ENCODE data around the gene RAPGEF1.
"Not testable (repeated sequence)": the region's sequence is repeated elsewhere in the genome, so short reads cannot be mapped to it uniquely, and the experiment has no call there.

RAPGEF1 gene

DNA sequence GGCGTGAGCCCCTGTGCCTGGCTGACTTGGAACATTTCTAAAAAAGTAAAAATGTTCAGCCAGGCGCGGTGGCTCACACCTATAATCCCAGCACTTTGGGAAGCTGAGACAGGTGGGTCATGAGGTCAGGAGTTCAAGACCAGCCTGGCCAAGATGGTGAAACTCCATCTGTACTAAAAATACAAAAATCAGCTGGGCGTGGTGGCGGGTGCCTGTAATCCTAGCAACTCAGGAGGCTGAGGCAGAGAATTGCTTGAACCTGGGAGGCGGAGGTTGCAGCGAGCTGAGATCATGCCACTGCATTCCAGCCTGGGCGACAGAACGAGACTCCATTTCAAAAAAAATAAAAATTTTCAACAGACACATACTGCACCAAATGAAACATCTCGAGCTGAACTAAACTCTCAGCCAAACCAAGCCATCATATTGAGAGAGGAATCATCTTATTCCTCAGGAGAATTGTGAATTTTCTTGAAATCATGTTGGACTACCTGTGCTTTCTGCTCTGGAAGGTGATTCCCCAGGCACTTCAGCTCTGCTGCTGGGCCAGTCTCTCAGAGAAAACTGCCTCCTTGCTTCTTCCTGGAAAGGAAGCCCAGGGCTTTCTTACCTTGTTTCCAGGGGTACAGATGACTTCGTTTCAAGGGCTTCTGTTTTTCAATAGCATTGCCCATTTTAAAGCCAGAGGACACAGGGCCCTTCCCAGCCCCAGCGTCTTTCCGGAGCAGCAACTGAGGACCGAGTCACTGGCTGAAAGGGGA lies 30.7 kb downstream of the RAPGEF1 start:
- not testable (repeated sequence) for DNase-seq (ENCODE audit: extremely low read depth in 1 of 2, low read depth in 1 of 2)

- no peak for DNase-seq (ENCODE audit: extremely low read depth in 1 of 2, low read depth in 1 of 2)
These were observed 31.5 kb downstream of the RAPGEF1 start for GRCh38 chr9:131708226-131709002.

DNA sequence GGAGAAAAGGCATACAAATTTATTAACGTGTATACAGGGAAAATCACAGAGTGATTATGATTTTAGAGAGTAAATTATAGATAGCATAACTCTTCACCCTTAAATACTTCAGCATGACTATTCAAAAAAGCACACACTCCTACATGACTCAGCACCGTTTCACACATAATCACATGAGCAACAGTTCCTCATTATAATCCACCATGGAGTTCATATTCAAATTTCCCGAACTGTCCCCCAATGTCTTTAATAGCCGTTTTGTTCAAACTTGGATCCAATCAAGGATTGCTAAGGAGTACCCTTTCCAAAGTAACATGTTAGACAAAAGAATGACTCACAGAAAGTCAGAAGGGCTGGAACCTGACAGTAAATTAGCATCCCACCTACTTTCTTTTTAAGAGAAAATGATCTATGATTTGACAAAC lies 32.1 kb downstream of the RAPGEF1 start:
- no peak for DNase-seq (ENCODE audit: extremely low read depth in 1 of 2, low read depth in 1 of 2)

DNA sequence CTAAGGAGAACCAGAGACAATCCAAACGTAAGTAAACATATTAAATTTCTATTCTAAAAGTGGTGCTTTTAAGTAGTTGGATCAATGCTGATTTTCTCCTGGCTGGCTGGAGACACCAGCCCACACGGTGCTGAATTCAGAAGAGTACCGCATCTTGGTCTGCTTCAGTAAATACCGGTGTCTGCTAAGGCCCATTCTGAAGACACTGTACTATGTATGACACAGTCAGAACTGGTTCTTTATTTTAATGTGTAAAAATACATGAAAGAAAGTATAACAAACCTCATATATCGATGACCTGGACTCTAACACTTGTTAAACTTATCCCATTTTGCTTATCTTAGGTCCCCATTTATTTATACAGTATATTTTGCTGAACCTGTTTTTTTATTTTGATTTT lies 32.8 kb downstream of the RAPGEF1 start:
- DNase-seq (ENCODE audit: extremely low read depth in 1 of 2, low read depth in 1 of 2), result no peak

DNA sequence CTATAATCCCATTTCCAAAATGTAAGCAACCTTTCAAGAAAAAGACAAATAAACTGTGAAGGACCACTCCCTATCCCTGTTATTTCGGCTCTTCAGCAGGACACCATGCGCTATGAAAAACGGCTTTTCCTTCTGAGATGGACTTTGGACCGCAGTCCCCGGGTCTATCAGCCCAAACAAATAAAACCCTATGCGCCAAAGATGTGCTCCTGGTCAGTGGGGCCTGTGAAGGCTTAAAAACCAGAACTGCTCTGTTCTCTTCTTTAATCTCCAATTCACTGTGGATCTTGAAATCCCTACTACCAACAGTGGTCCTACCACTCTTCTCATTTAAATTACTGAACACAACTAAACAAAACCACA lies 33.3 kb downstream of the RAPGEF1 start:
- DNase-seq (ENCODE audit: extremely low read depth in 1 of 2, low read depth in 1 of 2), result no peak

DNA sequence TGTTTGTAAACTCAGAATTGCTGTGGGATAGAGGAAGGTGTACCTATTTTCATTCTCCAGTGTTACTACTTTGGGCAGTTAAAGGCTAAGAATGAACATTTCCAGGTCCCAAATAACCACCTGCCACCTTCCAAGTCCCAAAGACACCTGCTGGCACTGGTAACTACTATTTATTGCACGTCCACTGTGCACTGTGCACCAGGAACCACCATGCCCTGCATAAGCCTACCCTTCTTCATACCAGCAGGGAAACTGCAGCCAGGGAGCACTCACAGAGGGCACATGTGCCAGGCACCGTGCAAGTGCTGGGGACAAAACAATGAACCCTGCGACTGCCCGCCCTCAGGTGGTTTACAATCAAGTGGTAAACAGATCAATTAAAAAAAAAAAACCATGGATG lies 34.9 kb downstream of the RAPGEF1 start:
- no peak for DNase-seq (ENCODE audit: extremely low read depth in 1 of 2, low read depth in 1 of 2)

DNA sequence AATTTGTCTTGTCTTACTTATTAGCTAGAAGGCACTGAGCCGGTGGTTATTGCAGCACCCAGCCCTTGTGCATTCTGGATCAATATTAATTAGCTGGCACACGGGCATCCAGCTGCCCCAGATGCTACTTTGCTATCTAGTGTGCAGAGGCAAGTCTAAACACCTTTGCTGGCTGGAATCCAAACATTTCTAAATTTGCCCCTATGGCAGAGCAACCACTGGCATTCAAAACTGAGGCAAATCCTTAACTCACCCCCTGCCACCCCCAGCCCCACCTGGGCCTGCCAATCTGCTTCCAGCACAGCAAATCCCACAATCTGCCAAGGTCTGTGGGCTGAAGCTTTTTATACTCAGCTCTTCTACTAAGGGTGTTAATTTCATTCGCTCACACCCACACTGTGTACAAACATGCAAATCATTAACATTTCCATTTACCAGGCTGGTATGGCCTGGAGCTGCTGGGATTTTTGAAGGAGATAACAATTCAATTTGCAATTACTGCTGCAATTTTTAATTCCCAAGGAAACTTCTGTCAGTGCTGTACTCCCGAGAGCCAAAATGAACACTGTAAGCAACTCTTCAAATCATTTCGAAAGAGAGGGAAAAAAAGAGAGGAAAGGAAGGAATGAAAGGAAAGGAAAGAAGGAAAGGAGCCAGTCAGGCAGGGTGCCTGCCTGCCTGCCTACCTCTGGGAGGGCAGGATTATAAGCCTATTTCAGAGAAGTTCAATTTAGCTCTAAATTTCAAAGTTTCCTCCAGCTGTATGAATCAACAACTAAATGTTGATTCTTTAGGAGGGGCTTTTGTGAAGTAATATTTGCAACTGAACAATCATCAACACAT lies 35.5 kb downstream of the RAPGEF1 start:
- no peak for DNase-seq (ENCODE audit: extremely low read depth in 1 of 2, low read depth in 1 of 2)

DNA sequence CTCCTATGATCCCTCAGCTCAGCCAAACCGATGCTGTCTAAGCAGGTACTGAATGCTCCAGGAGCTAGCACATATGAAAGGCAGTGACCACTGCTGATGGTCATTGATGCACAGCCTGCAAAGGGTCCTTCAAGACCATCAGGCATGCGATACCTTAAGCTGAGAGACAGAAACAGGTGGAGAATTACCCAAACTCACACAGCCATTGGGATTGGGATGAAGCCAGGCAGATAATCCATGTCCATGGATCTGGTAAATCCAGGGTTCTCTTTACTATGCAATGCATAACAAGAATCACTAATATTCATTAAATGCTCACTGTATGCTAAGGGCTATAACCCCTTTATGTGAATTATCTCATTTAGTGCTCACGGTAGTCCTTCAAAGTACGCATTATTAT lies 36.2 kb downstream of the RAPGEF1 start:
- DNase-seq (ENCODE audit: extremely low read depth in 1 of 2, low read depth in 1 of 2), result no peak

GRCh38 chr9:131702911-131703310 lies 37.0 kb downstream of the RAPGEF1 start:
- no peak for DNase-seq (ENCODE audit: extremely low read depth in 1 of 2, low read depth in 1 of 2)

DNA sequence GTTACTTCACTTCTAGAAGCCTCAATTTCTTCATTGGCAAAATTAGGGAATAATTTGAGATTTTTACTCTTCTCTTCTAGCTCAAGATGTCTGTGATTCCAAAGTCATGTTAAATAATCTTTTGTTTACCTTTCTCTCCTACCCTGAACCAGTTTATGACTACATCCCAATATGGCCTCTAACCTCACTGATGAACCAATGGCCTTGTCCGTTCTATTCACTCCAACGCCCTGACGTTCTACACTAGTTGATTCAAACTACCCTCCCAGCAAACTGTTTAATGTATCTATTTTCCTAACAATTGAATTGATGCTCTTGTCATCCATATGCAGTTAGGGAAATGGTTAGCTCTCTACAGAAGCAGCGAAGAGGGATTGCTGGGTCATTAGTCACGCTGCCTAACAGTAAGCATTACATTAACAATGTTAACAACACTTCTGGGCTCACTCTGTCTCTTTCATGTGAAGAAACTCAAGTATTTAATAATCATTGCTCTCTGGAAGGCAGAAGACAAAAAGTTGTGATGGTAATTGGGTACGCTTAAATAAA lies 38.0 kb downstream of the RAPGEF1 start:
- no peak for DNase-seq (ENCODE audit: extremely low read depth in 1 of 2, low read depth in 1 of 2)

GRCh38 chr9:131701436-131701781 lies 38.5 kb downstream of the RAPGEF1 start:
- DNase-seq (ENCODE audit: extremely low read depth in 1 of 2, low read depth in 1 of 2), result no peak

DNA sequence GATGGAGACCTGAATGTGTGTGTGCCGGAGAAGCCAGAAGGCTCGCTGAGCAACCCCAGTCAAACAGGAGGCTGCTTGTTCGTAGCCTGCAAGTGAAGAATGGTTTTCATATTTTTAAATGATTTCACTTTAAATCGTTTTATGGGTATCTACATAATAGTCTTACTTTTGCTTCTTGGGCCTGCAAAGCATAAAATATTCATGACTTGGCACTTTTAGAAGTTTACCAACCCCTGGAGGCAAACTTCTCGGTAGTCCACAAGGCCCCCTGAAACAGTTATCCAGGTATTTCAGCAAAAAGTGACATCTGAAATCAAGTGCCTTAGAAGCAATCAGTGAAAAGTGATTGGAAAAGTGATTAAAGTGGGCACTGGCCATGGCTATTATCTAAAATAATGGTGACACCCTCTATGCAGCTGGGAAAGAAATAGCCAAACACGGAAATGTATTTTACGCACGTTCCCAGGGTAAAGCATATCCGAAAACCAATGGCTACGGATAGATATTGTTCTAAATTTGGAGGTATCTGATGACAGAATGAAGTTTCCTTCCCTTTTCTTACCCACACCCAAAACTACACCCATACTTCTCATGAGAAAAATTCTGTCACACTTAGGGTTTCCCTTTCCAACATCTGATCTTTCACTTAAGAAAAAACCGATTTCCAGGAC lies 39.0 kb downstream of the RAPGEF1 start:
- no peak for DNase-seq (ENCODE audit: extremely low read depth in 1 of 2, low read depth in 1 of 2)

DNA sequence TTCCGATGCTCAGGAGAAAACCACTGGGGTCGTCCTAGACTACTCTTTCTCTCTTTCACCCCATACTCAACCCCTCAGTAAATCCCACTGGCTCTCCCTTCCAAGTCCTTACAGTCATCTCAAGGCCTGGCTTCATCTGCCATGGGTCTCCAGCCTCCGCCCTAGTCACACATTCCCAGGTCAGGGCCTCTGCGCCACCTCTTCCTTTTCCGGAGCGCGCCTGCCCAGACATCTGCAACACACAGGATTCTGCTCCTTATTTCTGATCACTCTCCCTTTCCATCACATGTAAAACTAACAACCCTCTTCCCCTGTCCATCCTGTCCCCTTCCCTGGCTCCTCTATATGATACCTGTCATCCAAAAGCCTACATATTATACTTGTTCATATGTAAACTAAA lies 39.8 kb downstream of the RAPGEF1 start:
- no peak for DNase-seq (ENCODE audit: extremely low read depth in 1 of 2, low read depth in 1 of 2)

- no peak for DNase-seq (ENCODE audit: extremely low read depth in 1 of 2, low read depth in 1 of 2)
These were observed 41.3 kb downstream of the RAPGEF1 start for GRCh38 chr9:131698618-131698985.

DNA sequence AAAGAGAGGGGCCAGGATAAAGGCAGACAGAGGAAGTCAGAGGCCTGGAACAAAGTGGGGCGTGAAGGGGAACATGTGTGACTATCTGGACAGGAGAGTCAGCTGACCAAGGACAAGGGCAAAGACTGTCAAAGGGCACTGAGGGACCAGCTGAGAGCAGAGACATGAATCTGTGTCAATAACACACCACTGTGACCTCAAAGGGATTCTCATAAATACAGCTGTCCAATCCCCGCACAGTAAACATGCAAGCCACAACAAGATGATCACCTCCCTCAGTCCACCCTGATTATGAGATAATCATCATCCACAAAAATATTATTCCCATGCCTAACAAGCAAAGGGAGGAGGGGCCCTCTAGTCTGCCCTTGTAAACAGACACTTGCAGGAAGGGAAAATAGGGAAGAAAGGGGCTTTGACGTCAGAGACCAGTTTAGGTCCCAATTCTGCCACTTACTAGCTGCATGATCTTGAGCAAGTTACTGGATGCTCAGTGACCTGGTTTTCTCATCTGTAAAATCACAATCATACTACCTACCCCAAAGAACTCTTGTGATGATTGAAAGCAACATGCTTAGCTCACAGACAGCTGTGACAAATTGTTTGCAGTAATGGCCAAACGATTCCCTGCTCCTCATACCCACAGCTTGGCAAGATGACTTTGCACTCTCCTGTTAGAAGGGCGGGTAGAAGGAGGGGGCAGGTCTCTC lies 41.8 kb downstream of the RAPGEF1 start:
- no peak for DNase-seq (ENCODE audit: extremely low read depth in 1 of 2, low read depth in 1 of 2)

DNA sequence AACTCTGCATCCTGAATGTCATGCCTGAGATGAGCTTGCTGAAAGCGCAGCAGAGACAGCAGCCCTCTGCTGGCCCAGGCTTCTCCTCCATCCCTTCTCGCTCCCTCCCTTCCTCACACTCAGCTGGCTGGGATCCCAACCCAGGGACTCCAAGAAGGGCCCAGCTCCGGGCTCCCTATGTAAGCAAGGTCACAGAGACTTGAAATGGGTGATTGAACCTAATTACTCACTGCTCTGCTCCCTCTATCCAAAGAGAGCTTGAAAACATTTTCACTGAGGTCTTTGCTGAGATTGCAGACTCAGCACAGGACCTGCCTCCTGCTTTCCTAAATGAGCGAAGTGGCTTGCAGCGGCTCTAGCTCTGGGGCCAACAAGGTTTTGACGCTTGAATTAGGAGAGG lies 42.8 kb downstream of the RAPGEF1 start:
- no peak for DNase-seq (ENCODE audit: extremely low read depth in 1 of 2, low read depth in 1 of 2)

DNA sequence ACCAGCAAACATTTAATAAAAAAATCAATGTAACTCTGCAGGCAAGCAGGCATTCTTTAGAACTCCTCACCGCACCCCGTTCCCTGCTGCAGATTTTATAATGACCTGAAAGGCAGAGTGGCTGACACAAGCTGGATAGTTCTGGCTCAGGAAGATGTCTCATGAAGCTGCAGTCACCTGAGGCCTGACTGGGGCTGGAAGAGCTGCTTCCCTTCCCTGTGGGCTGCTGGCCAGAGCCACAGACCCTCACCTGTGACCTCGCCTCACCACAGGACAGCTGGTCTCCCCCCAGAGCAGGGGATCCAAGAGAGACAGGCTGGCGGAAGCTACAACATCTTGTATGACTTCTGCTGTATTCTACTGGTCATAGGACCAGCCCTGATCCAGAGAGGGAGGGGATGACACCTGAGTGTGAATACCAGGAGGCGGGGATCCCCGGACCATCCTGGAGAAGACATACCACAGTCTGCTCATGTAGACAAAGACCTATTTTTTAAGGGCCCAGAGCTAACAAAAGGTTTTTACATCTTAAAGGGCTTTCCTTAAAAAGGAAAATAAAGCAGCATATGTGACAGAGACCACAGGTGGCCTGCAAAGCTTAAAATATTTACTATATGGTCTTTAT lies 43.9 kb downstream of the RAPGEF1 start:
- DNase-seq (ENCODE audit: extremely low read depth in 1 of 2, low read depth in 1 of 2), result no peak

- DNase-seq (ENCODE audit: extremely low read depth in 1 of 2, low read depth in 1 of 2), result no peak
These were observed 44.5 kb downstream of the RAPGEF1 start for GRCh38 chr9:131695366-131695765.

- no peak for DNase-seq (ENCODE audit: extremely low read depth in 1 of 2, low read depth in 1 of 2)
These were observed 46.0 kb downstream of the RAPGEF1 start for GRCh38 chr9:131693651-131694597.

Measured in activated CD8-positive, alpha-beta memory T cell treated with anti-CD3 and anti-CD28 coated beads for 1 hour (primary cell).